Medulla oblongata (tissue), 1 donor: ENCODE data around the gene CMBL.

ENCODE experiments used
- DNase-seq: peaks from one replicate; pipeline ENCODE4 v3.0.0-alpha.2; 2015; ENCODE audit errors: extremely low spot score

CMBL gene

GRCh38 chr5:10310066-10310779 is 2.5 kb upstream of the CMBL start:
- DNase-seq, result no peak

GRCh38 chr5:10308844-10309243 is 1.1 kb upstream of the CMBL start:
- DNase-seq, result no peak

- no peak for DNase-seq
Observed at GRCh38 chr5:10306806-10307205, 896 bp downstream of the CMBL start.

GRCh38 chr5:10306114-10306513 is 1.6 kb downstream of the CMBL start:
- DNase-seq, result no peak

GRCh38 chr5:10304932-10305331 is 2.8 kb downstream of the CMBL start:
- DNase-seq, result no peak

- DNase-seq, result no peak
Observed at GRCh38 chr5:10303699-10304170, 4.0 kb downstream of the CMBL start.

- no peak for DNase-seq
Observed at GRCh38 chr5:10303201-10303600, 4.5 kb downstream of the CMBL start.

GRCh38 chr5:10301842-10302610 is 5.7 kb downstream of the CMBL start:
- peak; percentile 35 for DNase-seq

- no peak for DNase-seq
Observed at GRCh38 chr5:10301266-10301665, 6.4 kb downstream of the CMBL start.

GRCh38 chr5:10300246-10300645 is 7.5 kb downstream of the CMBL start:
- DNase-seq, result no peak

- DNase-seq, result no peak
Observed at GRCh38 chr5:10297646-10298204, 10.0 kb downstream of the CMBL start.

GRCh38 chr5:10295619-10296326 is 11.9 kb downstream of the CMBL start:
- no peak for DNase-seq

- DNase-seq, result no peak
Observed at GRCh38 chr5:10293907-10294662, 13.6 kb downstream of the CMBL start.

- no peak for DNase-seq
Observed at GRCh38 chr5:10291692-10292339, 15.9 kb downstream of the CMBL start.

GRCh38 chr5:10290438-10290837 is 17.3 kb downstream of the CMBL start:
- DNase-seq, result no peak

- DNase-seq, result no peak
Observed at GRCh38 chr5:10289991-10290390, 17.7 kb downstream of the CMBL start.

GRCh38 chr5:10289353-10289752 is 18.3 kb downstream of the CMBL start:
- DNase-seq, result peak; percentile 48

- DNase-seq, result no peak
Observed at GRCh38 chr5:10288592-10289219, 19.0 kb downstream of the CMBL start.

- DNase-seq, result no peak
Observed at GRCh38 chr5:10286862-10287227, 20.9 kb downstream of the CMBL start.

- DNase-seq, result no peak
Observed at GRCh38 chr5:10286162-10286861, 21.4 kb downstream of the CMBL start.
